H1 (cell line): ENCODE data around the gene KRT77. TPM values are rescaled to one million over a fixed set of nuclear protein-coding genes. Genes with fewer than 3 reads are reported as not detected.

Experiments used
- CTCF ChIA-PET: fragments of 300-600 bp; sonication (Branson Sonifier 250); formaldehyde crosslinking; loops from one replicate; lab custom pipeline; 2021; ENCODE audit not compliant: partially characterized antibody; lab: Charles Lee
- POLR2A ChIA-PET: fragments of 300-600 bp; sonication (Branson Sonifier 250); formaldehyde crosslinking; loops from one replicate; lab custom pipeline; 2021; ENCODE audit warnings: inconsistent platforms; ENCODE audit not compliant: partially characterized antibody; lab: Charles Lee
- DNase-seq, 2 experiments: peaks; one replicate each; pipeline versions ENCODE4 v3.0.0 to v3.0.0-alpha.2; 2010 to 2022; ENCODE audit warnings: low spot score in 2 of 2, low read depth in 1 of 2, mixed read lengths in 1 of 2
- FAIRE-seq: peaks from 2 replicates; lab custom pipeline; 2011; peaks lifted over from hg19 to GRCh38; lab: Jason Lieb, UNC
- H2AFZ ChIP-seq: 2 replicates; pipeline ENCODE4 v1.8.1; 2012; ENCODE audit warnings: low read length, inconsistent platforms
- H2AK5ac ChIP-seq: 2 replicates; pipeline ENCODE4 v1.6.1; 2013; ENCODE audit warnings: low read depth, low read length
- H2BK120ac ChIP-seq: replicated peaks from 2 replicates; pipeline ENCODE3; 2013; ENCODE audit warnings: low read depth, low read length, inconsistent platforms
- H2BK12ac ChIP-seq: 2 replicates; pipeline ENCODE4 v1.6.1; 2013; ENCODE audit warnings: low read depth, low read length
- H2BK15ac ChIP-seq: 2 replicates; pipeline ENCODE4 v1.6.1; 2013; ENCODE audit warnings: low read length
- H2BK20ac ChIP-seq: 2 replicates; pipeline ENCODE4 v1.6.1; 2013; ENCODE audit warnings: low read length
- H2BK5ac ChIP-seq: 2 replicates; pipeline ENCODE4 v1.6.1; 2013; ENCODE audit warnings: low read depth, low read length
- H3K14ac ChIP-seq: 2 replicates; pipeline ENCODE4 v1.6.1; 2013; ENCODE audit warnings: inconsistent platforms; ENCODE audit not compliant: insufficient read length
- H3K18ac ChIP-seq: 2 replicates; pipeline ENCODE4 v1.6.1; 2013; ENCODE audit warnings: low read length; ENCODE audit errors: extremely low read depth
- H3K23ac ChIP-seq: 2 replicates; pipeline ENCODE4 v1.6.1; 2013; ENCODE audit warnings: inconsistent platforms; ENCODE audit not compliant: insufficient read length
- H3K23me2 ChIP-seq: 2 replicates; pipeline ENCODE4 v1.6.1; 2013; ENCODE audit warnings: low read depth, low read length
- H3K27ac ChIP-seq: 2 replicates; pipeline ENCODE4 v1.6.1; 2011; ENCODE audit warnings: low read depth, low read length, inconsistent platforms
- H3K27me3 ChIP-seq, 4 experiments: replicated peaks in 1 of 4; 1 replicate in 1 of 4; 2 replicates in 3 of 4; pipeline versions ENCODE4 v1.6.1 to v1.8.1; 2011 to 2013; ENCODE audit warnings: low read length in 3 of 4, mild to moderate bottlenecking in 3 of 4, inconsistent platforms in 2 of 4, mixed read lengths in 2 of 4, moderate library complexity in 1 of 4; ENCODE audit not compliant: control insufficient read depth in 3 of 4, insufficient read depth in 3 of 4; ENCODE audit errors: extremely low read depth in 1 of 4
- H3K36me3 ChIP-seq, 4 experiments: 2 replicates each; pipeline versions ENCODE4 v1.6.1 to v1.8.1; 2011 to 2013; ENCODE audit warnings: mild to moderate bottlenecking in 4 of 4, low read length in 3 of 4, moderate library complexity in 2 of 4, control low read depth in 1 of 4, inconsistent platforms in 1 of 4; ENCODE audit not compliant: insufficient read depth in 4 of 4, control insufficient read depth in 2 of 4
- H3K4ac ChIP-seq: replicated peaks from 2 replicates; pipeline ENCODE3; 2013; ENCODE audit warnings: low read length, low read depth, mixed read lengths, inconsistent platforms; ENCODE audit not compliant: insufficient read length
- H3K4me1 ChIP-seq, 4 experiments: replicated peaks in 1 of 4; 1 replicate in 1 of 4; 2 replicates in 3 of 4; pipeline versions ENCODE4 v1.6.1 to v1.8.1; 2011 to 2013; ENCODE audit warnings: low read length in 3 of 4, inconsistent platforms in 2 of 4, mixed read lengths in 1 of 4; ENCODE audit not compliant: insufficient read depth in 4 of 4, control insufficient read depth in 3 of 4
- H3K4me2 ChIP-seq, 2 experiments: 2 replicates each; pipeline versions ENCODE4 v1.6.1 to v1.8.1; 2011 to 2013; ENCODE audit warnings: low read depth in 2 of 2, low read length in 2 of 2, control low read depth in 1 of 2, inconsistent platforms in 1 of 2, mild to moderate bottlenecking in 1 of 2; ENCODE audit not compliant: insufficient read depth in 1 of 2
- H3K4me3 ChIP-seq, 4 experiments: fragments of 200-600, 300-600 bp in 1 of 4; sonication (generic), shearing (Covaris generic), sonication (Bioruptor Twin) in 1 of 4; 2 replicates each; pipeline versions ENCODE4 v1.5.1 to v1.8.1; 2011 to 2016; ENCODE audit warnings: low read length in 4 of 4, low read depth in 3 of 4, control low read depth in 2 of 4, inconsistent platforms in 2 of 4, mild to moderate bottlenecking in 2 of 4, mixed read lengths in 1 of 4, moderate library complexity in 1 of 4; ENCODE audit not compliant: insufficient read depth in 2 of 4; ENCODE audit errors: extremely low read depth in 1 of 4
- H3K56ac ChIP-seq: replicated peaks from 2 replicates; pipeline ENCODE3; 2013; ENCODE audit warnings: low read depth, mild to moderate bottlenecking, mixed read lengths, low read length, inconsistent platforms; ENCODE audit not compliant: insufficient read length
- H3K79me1 ChIP-seq: 2 replicates; pipeline ENCODE4 v1.6.1; 2013; ENCODE audit warnings: low read depth, low read length, control low read depth
- H3K79me2 ChIP-seq, 2 experiments: 2 replicates each; pipeline versions ENCODE4 v1.6.1 to v1.8.1; 2012 to 2013; ENCODE audit warnings: low read length in 2 of 2, mild to moderate bottlenecking in 2 of 2, inconsistent platforms in 1 of 2; ENCODE audit not compliant: insufficient read depth in 2 of 2, control insufficient read depth in 1 of 2
- H3K9ac ChIP-seq, 4 experiments: replicated peaks in 1 of 4; 1 replicate in 1 of 4; 2 replicates in 3 of 4; pipeline versions ENCODE4 v1.6.1 to v1.8.1; 2011 to 2013; ENCODE audit warnings: low read depth in 3 of 4, low read length in 3 of 4, control low read depth in 2 of 4, mild to moderate bottlenecking in 2 of 4, moderate library complexity in 2 of 4, inconsistent platforms in 1 of 4; ENCODE audit errors: extremely low read depth in 1 of 4
- H3K9me3 ChIP-seq, 2 experiments: 2 replicates each; pipeline versions ENCODE4 v1.6.1 to v1.8.1; 2012 to 2013; ENCODE audit warnings: mild to moderate bottlenecking in 2 of 2, moderate library complexity in 2 of 2, control low read depth in 1 of 2, inconsistent platforms in 1 of 2, low read depth in 1 of 2, low read length in 1 of 2, mixed read lengths in 1 of 2; ENCODE audit not compliant: insufficient read depth in 2 of 2
- H4K20me1 ChIP-seq, 2 experiments: replicated peaks in 1 of 2; 2 replicates each; pipeline versions ENCODE3 to v1.8.1; 2011 to 2013; ENCODE audit warnings: inconsistent platforms in 2 of 2, low read length in 2 of 2, mild to moderate bottlenecking in 1 of 2; ENCODE audit not compliant: insufficient read depth in 2 of 2, control insufficient read depth in 1 of 2
- H4K5ac ChIP-seq: 2 replicates; pipeline ENCODE4 v1.6.1; 2013; ENCODE audit warnings: low read length, low read depth, mixed read lengths, inconsistent platforms; ENCODE audit not compliant: insufficient read length
- H4K8ac ChIP-seq: 2 replicates; pipeline ENCODE4 v1.8.0; 2013; ENCODE audit warnings: mild to moderate bottlenecking, moderate library complexity, low read length, inconsistent platforms; ENCODE audit not compliant: insufficient read depth; ENCODE audit errors: extremely low read depth
- H4K91ac ChIP-seq: replicated peaks from 2 replicates; pipeline ENCODE3; 2013; ENCODE audit warnings: low read length, mixed read lengths, inconsistent platforms; ENCODE audit not compliant: insufficient read length
- EP300 ChIP-seq, 2 experiments: IDR thresholded peaks; 1 replicate in 1 of 2; 2 replicates in 1 of 2; pipeline ENCODE4 v1.6.1; 2011 to 2012; ENCODE audit warnings: low read depth in 2 of 2, low read length in 2 of 2, mild to moderate bottlenecking in 2 of 2, borderline replicate concordance in 1 of 2, inconsistent platforms in 1 of 2, moderate library complexity in 1 of 2
- SP2 ChIP-seq: IDR thresholded peaks from 2 replicates; pipeline ENCODE4 v1.6.1; 2012; ENCODE audit warnings: mild to moderate bottlenecking, low read length, inconsistent platforms
- SP4 ChIP-seq: IDR thresholded peaks from 2 replicates; pipeline ENCODE4 v1.6.1; 2012; ENCODE audit warnings: low read length, inconsistent platforms
- SRF ChIP-seq: IDR thresholded peaks from 2 replicates; pipeline ENCODE4 v1.6.1; 2011; ENCODE audit warnings: mild to moderate bottlenecking, low read depth, low read length, moderate library complexity
- TAF1 ChIP-seq: IDR thresholded peaks from 2 replicates; pipeline ENCODE4 v1.6.1; 2011; ENCODE audit warnings: mild to moderate bottlenecking, low read depth, low read length
- TBP ChIP-seq: IDR thresholded peaks from 2 replicates; pipeline ENCODE4 v1.6.1; 2011; ENCODE audit warnings: low read depth, low read length, improper control_type of control experiment
- WGBS, 2 experiments: shearing (Covaris generic) in 1 of 2; methylation state at CpG; one replicate each; pipeline versions ENCODE4 v1.1.6 to v1.1.7; 2013 to 2015; ENCODE audit warnings: low lambda C conversion rate in 2 of 2, mixed read lengths in 2 of 2, inconsistent platforms in 1 of 2, low coverage in 1 of 2, missing lambda C conversion rate in 1 of 2; ENCODE audit not compliant: insufficient replicate concordance in 2 of 2, insufficient coverage in 1 of 2, insufficient read length in 1 of 2; ENCODE audit errors: extremely low coverage in 1 of 2, missing lambda C conversion rate in 1 of 2; 5-methylcytosine and 5-hydroxymethylcytosine counted together
- polyA plus RNA-seq, 7 experiments: library from polyadenylated mRNA; depleted of rRNA in 3 of 7; stranded (reverse) in 5 of 7; unstranded in 2 of 7; fragments of >200 nt in 5 of 7; fragments of 200-250 nt in 2 of 7; gene quantifications; 1 replicate in 5 of 7; 2 replicates in 1 of 7; 4 replicates in 1 of 7; pipeline versions ENCODE4 v1.2.1 to v1.2.3, GENCODE V29; 2011 to 2013; ENCODE audit warnings: missing spikeins in 2 of 7, mixed read lengths in 2 of 7
- total RNA-seq: library from RNA; stranded (reverse); fragmentation: NEBNext Ultra II Directional; extraction: Animal tissue kit (Norgen Biotek cat#: 25700); gene quantifications from 2 replicates; pipeline ENCODE4 v1.2.1, GENCODE V29; 2021

KRT77 gene
- total and polyA plus RNA-seq, 2 of the 8 experiments (the other 6 are each of a cell fraction or from before 2014, with no cell fraction given): 0.02 TPM; not detected in 1

DNA sequence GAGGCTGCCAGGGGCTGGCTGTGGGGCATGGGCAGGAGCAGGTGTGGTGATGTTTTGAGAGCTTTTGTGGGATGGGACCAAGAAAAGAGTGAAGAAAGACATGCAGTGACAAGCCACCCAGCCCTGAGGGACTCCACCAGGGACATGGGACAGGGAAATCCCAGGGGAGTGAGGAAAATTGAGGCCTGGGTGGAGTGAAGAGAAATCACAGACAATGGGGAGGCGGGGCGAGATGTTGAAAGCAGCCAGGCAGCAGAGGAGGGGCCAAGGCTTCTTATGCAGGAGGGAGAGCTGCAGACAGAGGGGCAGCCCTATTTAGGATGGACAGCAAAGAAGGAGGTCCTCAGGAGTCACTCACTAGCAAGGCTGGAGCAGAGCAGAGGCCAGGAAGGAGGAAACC, 18.9 kb downstream of the KRT77 start:
- H3K14ac ChIP-seq: no peak overlapping the region
- no peaks in the 10 kb centered on the region for H3K36me3 ChIP-seq
- no peak overlapping the region for H3K23ac ChIP-seq
- 79% methylated on average over 2 of the region's 2 CpGs; no CpG with 5 or more reads in 1 of the 2 experiments for WGBS, 2 experiments
- H2BK12ac ChIP-seq: no peak overlapping the region
- H3K4me1 ChIP-seq: no peaks in the 10 kb centered on the region
- no peak for FAIRE-seq
- H2AFZ ChIP-seq: no peak overlapping the region
- TF ChIP-seq SP4: no peak
- TF ChIP-seq SP2: no peak
- TF ChIP-seq TAF1: no peak
- TF ChIP-seq TBP: no peak
- TF ChIP-seq EP300 (IDR thresholded peaks at IDR 0.05; ENCODE audit: borderline replicate concordance in 1 of 2, low read depth in 2 of 2, low read length in 2 of 2): no peak
- no peak for TF ChIP-seq SRF
- ChIA-PET CTCF (interaction anchor here (0.7 to 1.8 kb wide), 3 partner anchors 31 to 181 kb away, joined by 3 to 5 read pairs (median 3); no protein-coding TSS in a partner anchor), POLR2A (no interaction called here)
- no peaks in the 10 kb centered on the region for H3K27me3 ChIP-seq
- H3K4ac ChIP-seq: no peak overlapping the region
- no peaks in the 10 kb centered on the region for H4K20me1 ChIP-seq
- no peak overlapping the region for H3K4me2 ChIP-seq
- no peak overlapping the region for H4K8ac ChIP-seq
- H2BK20ac ChIP-seq: no peak overlapping the region
- no peak overlapping the region for H3K4me3 ChIP-seq
- H3K9me3 ChIP-seq: no peaks in the 10 kb centered on the region
- H4K91ac ChIP-seq: no peak overlapping the region
- H2BK15ac ChIP-seq: no peak overlapping the region
- H3K23me2 ChIP-seq: no peaks in the 10 kb centered on the region; the same call in 1 of the 2 replicates
- no peak for DNase-seq
- H3K18ac ChIP-seq: no peak overlapping the region
- H2BK5ac ChIP-seq: no peak overlapping the region
- H3K9ac ChIP-seq: no peak overlapping the region
- no peak overlapping the region for H3K27ac ChIP-seq
- no peaks in the 10 kb centered on the region; the same call in 1 of the 2 replicates for H3K79me1 ChIP-seq
- H2BK120ac ChIP-seq: no peak overlapping the region
- no peak overlapping the region for H3K56ac ChIP-seq
- H2AK5ac ChIP-seq: no peak overlapping the region
- H4K5ac ChIP-seq: no peak overlapping the region
- no peaks in the 10 kb centered on the region for H3K79me2 ChIP-seq
